HG03095 (cell line): ENCODE data around the gene BLOC1S1.

Experiments used
- ATAC-seq: cut with Tn5 transposase; IDR thresholded peaks from one replicate; pipeline ENCODE4 v1.9.1; 2021; ENCODE audit warnings: moderate library complexity; ENCODE audit not compliant: unreplicated experiment

BLOC1S1 gene

GRCh38 chr12:55694188-55694515 lies 21.7 kb upstream of the BLOC1S1 start:
- ATAC-seq: no peak

GRCh38 chr12:55694651-55695050 lies 21.2 kb upstream of the BLOC1S1 start:
- ATAC-seq: no peak

GRCh38 chr12:55695349-55695748 lies 20.5 kb upstream of the BLOC1S1 start:
- no peak for ATAC-seq

- no peak for ATAC-seq
Measured at GRCh38 chr12:55696141-55696540, 19.7 kb upstream of the BLOC1S1 start.

- ATAC-seq: no peak
Measured at GRCh38 chr12:55696796-55697462, 18.9 kb upstream of the BLOC1S1 start.

- ATAC-seq: no peak
Measured at GRCh38 chr12:55697686-55698085, 18.2 kb upstream of the BLOC1S1 start.

GRCh38 chr12:55698241-55698955 lies 17.4 kb upstream of the BLOC1S1 start:
- ATAC-seq: no peak

- ATAC-seq: no peak
Measured at GRCh38 chr12:55698965-55699364, 16.9 kb upstream of the BLOC1S1 start.

- ATAC-seq: no peak
Measured at GRCh38 chr12:55699471-55700055, 16.3 kb upstream of the BLOC1S1 start.

- no peak for ATAC-seq
Measured at GRCh38 chr12:55700255-55701018, 15.4 kb upstream of the BLOC1S1 start.

GRCh38 chr12:55702861-55703260 lies 13.0 kb upstream of the BLOC1S1 start:
- no peak for ATAC-seq

GRCh38 chr12:55703288-55703687 lies 12.6 kb upstream of the BLOC1S1 start:
- no peak for ATAC-seq

- ATAC-seq: no peak
Measured at GRCh38 chr12:55703901-55704761, 11.7 kb upstream of the BLOC1S1 start.

- no peak for ATAC-seq
Measured at GRCh38 chr12:55704824-55705718, 10.8 kb upstream of the BLOC1S1 start.

- no peak for ATAC-seq
Measured at GRCh38 chr12:55705782-55706402, 10.0 kb upstream of the BLOC1S1 start.

- no peak for ATAC-seq
Measured at GRCh38 chr12:55706568-55707218, 9.2 kb upstream of the BLOC1S1 start.

GRCh38 chr12:55707219-55707671 lies 8.6 kb upstream of the BLOC1S1 start:
- ATAC-seq: no peak

- ATAC-seq: no peak
Measured at GRCh38 chr12:55707841-55708694, 7.8 kb upstream of the BLOC1S1 start, which contains the start of gene ITGA7. Gene ITGA7, minus strand, starts transcription at chr12:55707904. Its CDS starts 222 bp downstream, at chr12:55707682.
